GM10266 (cell line): Measurements from ENCODE around the gene GZF1.

Experiments used
- DNase-seq: peaks from one replicate; pipeline ENCODE4 v3.0.0; 2012; ENCODE audit errors: extremely low spot score
- CTCF ChIP-seq: IDR thresholded peaks from 2 replicates; pipeline ENCODE4 v1.5.1; 2012; ENCODE audit warnings: mild to moderate bottlenecking, low read depth; ENCODE audit not compliant: control insufficient read depth, insufficient read depth; ENCODE audit errors: missing control alignments

Gene GZF1

GRCh38 chr20:23334111-23334510 is 27.9 kb upstream of the GZF1 start:
- TF ChIP-seq CTCF: no peak
- DNase-seq: no peak

GRCh38 chr20:23335521-23335920 is 26.5 kb upstream of the GZF1 start:
- DNase-seq: no peak
- TF ChIP-seq CTCF: no peak

- DNase-seq: no peak
- TF ChIP-seq CTCF: no peak
Measured at GRCh38 chr20:23336476-23336875, 25.5 kb upstream of the GZF1 start.

GRCh38 chr20:23337312-23337711 is 24.7 kb upstream of the GZF1 start:
- no peak for DNase-seq
- no peak for TF ChIP-seq CTCF

- TF ChIP-seq CTCF: no peak
- DNase-seq: no peak
Measured at GRCh38 chr20:23339986-23340385, 22.0 kb upstream of the GZF1 start.

GRCh38 chr20:23340524-23340923 is 21.5 kb upstream of the GZF1 start:
- peak; percentile 51 for DNase-seq
- peak; percentile 67 for TF ChIP-seq CTCF

GRCh38 chr20:23341073-23341472 is 20.9 kb upstream of the GZF1 start:
- no peak for TF ChIP-seq CTCF
- no peak for DNase-seq

GRCh38 chr20:23343590-23343989 is 18.4 kb upstream of the GZF1 start:
- no peak for TF ChIP-seq CTCF
- DNase-seq: no peak
